Measurements from ENCODE around the gene MAP4K2.
"Not testable (repeated sequence)": the region's sequence is repeated elsewhere in the genome, so short reads cannot be mapped to it uniquely, and the experiment has no call there.

Gene MAP4K2

DNA sequence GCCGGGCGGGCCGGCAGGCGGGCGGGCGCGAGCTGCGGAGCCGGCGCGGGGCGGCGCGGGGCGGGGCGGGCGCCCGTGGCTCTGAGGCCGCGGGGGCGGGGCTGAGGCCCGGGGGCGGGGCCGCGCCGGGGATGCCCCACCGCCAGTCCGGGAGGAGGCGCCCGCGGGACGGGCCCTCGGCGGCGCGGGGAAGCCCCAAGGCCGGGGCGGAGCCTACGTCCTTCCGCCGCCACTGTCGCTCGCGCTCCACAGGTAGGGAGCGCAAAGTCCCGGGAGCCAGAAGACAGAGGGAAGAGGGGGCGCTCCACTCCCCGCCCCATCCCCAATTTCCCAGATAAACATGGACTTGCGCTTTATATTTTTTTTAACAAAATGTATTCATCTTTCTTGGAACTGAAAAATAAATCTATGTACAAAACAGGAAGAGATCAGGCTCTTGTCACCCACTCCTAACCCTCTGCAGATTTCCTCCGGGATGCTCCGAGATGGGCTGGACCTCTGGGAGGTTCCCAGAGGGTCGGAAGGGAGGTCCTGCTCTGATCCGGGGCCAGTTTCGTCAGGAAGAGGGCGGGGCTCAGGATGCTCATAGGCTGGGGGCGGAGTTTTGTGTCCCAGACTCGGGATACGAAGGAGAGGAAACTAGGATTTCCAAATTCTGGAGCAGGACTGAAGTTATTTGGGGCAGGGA lies at the start of gene MAP4K2:
Gene MAP4K2, minus strand, starts transcription at position 57 of the 688 bp plus-strand sequence. CDS start 65 bp downstream, outside the sequence.
- peak; percentile 83 to 88 (median 84) for DNase-seq

GRCh38 chr11:64851831-64852351 lies 48.9 kb upstream of the MAP4K2 start:
- no peak for DNase-seq

GRCh38 chr11:64850979-64851567 lies 48.1 kb upstream of the MAP4K2 start:
- DNase-seq = peak in 1 of 3 experiments; percentile 12

DNA sequence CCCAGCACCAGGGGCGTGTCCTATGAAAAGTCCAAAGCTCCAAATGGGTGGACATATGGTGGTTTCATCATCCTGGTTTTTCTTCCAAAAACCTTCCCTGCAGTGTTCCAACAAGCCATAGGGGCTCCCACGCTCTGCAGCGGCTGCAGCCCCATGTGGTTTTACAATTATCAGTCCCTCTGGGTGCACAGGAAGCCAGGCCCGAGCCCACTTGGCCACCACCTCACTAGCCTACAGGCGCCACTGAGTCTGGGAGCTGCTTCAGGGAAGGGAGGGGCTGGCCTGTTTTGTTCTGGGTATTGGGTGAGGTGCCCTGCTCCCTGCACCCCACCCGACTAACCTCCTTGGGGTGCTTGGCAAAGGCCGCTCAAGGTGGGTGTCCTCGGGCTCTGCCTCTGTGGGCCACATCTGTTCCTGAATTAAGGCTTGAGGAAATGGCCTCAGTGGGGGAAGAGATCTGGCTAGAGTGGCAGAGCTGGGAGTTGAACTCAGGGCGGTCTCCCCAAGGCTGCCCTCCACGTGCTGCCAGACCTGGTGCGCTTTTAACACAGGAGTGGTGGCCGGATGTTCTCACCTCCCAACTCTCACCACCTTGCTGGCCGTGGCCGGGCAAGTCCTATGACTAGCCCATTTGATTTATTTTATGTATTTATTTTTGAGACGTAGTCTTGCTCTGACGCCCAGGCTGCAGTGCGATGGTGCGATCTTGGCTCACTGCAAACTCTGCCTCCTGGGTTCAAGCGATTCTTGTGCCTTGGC lies 46.8 kb upstream of the MAP4K2 start:
- no peak for DNase-seq

GRCh38 chr11:64848826-64849597 lies 46.0 kb upstream of the MAP4K2 start:
- peak; percentile 22 to 66 (median 57) for DNase-seq

DNA sequence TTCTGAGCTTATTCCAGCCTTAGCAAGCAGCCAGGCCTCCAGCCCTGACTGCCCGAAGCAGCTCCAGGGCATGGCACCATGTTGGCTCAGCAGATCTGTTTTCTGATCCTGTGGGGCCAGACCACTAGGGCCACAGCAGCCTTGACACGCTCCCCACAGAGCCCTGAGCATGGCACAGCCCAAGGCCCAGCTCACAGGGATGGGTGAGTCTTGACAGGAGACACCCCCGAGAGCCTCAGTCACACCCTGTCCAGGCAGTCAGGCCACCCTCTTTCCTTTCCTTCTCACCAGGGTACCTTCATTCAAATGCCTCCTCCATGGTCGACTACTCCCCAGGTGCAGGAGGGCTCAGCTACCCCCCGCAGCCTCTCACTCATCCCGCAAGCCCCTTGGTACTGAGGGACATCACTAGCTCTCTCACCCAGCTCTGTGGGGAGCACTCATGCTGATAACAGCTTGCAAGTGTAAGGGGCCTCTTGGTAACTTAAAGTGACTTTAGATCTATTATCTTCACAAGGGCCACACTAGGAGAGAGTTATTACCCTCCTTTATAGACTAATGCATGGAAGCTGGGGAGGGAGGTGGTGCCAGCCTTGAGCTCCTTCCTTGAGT lies 45.3 kb upstream of the MAP4K2 start:
- DNase-seq = no peak

GRCh38 chr11:64846998-64847666 lies 44.1 kb upstream of the MAP4K2 start:
- peak; percentile 91 to 98 (median 93) for DNase-seq

- not testable (repeated sequence) for DNase-seq
These were observed 42.7 kb upstream of the MAP4K2 start for GRCh38 chr11:64845776-64846129.

DNA sequence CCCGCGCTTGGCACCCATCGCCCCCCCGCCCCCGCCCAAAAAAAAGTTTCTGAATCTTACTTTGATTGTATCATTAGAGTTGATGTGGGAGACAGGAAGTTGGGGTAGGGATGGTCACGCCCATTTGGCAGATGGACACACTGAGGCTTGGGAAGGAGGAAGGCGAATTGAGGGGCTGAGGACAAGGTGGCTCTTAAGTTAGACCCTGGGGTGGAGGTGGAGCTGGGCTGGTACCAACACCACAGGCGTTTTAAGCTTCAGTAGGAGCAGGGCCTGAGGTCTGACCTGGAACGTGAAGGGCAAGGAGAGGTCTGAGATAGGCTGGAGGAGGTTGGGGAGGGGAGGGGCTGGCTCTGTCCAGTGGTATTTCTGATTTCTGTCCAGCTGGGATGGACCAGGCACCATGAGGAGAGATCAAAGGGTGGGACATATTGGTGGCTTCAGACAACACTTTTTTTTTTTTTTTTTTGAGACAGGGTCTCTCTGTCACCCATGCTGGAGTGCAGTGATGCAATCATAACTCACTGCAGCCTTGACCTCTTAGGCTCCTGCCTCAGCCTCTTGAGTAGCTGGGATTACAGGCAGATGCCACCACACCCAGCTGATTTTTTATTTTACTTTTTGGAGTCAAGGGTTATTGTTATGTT lies 42.2 kb upstream of the MAP4K2 start:
- DNase-seq = no peak

GRCh38 chr11:64844330-64845128 lies 41.5 kb upstream of the MAP4K2 start, which contains the start of gene CDC42BPG:
Gene CDC42BPG (minus strand): TSS chr11:64844653. CDS start chr11:64844569, 84 bp downstream.
- peak; percentile 91 to 96 (median 92) for DNase-seq

GRCh38 chr11:64843686-64844329 lies 40.8 kb upstream of the MAP4K2 start:
- DNase-seq = peak; percentile 10 to 64 (median 59)

GRCh38 chr11:64842851-64843685 lies 40.1 kb upstream of the MAP4K2 start:
- DNase-seq = peak in 2 of 3 experiments; percentile 79 to 80

- DNase-seq = no peak
These were observed 39.3 kb upstream of the MAP4K2 start for GRCh38 chr11:64842366-64842759.

DNA sequence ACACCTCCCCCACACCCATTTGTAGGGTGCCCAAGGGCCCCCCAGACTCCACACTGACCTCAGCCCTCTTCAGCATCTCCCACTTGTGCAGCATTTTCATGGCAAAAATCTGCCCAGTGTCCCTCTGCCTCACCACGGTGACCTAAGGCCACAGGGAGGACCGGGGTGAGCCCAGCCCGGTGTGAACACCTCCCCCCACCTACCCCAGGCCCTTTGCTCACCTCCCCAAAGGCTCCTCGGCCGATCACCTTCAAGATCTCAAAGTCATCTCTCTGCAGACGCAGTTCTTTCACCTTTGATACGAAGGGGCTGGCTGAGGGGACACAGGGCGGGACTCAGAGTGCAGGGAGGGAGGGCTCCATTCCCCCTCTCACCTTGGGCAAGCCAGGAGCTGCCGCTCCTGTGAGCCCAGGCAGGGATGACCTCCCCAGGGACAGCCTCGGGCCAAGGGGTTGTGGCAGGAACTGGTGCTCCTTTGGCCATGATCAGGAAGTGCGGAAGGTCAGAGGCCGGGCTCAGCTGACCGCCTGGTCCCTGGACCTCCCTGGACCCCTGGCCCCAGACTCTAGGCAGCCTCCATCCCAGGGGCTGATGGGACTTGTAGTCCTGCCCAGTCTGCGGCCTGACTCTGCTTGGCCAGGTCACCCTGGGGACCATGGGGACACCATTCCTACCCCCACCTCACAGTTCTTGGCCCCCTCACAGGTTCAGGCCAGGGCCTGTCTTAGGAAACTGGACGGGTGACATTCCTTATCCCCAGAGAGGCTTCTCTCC lies 38.8 kb upstream of the MAP4K2 start:
- no peak for DNase-seq

DNA sequence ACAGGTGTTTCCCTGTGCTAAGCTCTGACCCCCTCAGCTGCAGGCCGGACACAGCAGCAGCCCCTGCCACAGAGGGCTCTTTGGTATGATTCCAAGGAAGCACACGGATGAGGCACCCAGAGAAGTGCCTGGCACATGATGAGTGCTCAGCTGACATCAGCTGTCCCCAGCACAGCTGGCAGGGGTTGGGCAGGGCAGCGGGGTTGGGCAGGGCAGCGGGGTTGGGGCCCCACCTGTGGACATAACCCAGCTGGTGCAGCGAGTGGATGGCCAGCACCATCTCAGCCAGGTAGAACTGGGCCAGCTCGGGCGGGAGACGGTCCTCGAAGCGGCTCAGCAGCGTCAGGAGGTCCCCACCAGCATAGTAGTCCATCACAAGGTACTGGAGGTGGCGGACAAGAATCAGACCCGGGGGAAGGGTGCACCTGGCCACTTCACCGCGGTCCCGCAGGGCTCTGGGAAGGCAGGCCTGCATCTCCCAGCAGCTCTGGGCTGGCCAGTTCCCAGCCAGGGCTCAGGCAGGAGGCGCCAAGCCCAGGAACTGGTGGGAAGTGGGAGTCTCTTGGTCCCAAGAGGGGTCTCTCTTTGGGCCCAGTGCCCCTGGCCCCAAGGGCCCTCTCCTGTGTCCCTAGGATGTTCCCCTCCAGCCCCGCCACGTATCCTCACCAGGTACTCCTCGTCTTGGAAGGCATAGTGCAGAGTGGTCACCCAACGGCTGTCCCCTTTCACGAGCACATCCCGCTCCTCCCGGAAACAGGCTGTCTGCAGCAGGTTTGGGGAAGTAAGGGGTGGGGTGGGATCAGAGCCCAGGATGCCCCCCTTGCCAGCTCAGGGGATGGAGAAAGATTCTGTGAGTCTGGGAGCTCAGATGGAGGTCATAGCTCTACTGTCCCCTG lies 37.1 kb upstream of the MAP4K2 start:
- DNase-seq = no peak

GRCh38 chr11:64839335-64839734 lies 36.3 kb upstream of the MAP4K2 start:
- DNase-seq = no peak

Data from NCI-H1417 (cell line).